Measurements from ENCODE around the gene SLC25A46.

SLC25A46 gene

DNA sequence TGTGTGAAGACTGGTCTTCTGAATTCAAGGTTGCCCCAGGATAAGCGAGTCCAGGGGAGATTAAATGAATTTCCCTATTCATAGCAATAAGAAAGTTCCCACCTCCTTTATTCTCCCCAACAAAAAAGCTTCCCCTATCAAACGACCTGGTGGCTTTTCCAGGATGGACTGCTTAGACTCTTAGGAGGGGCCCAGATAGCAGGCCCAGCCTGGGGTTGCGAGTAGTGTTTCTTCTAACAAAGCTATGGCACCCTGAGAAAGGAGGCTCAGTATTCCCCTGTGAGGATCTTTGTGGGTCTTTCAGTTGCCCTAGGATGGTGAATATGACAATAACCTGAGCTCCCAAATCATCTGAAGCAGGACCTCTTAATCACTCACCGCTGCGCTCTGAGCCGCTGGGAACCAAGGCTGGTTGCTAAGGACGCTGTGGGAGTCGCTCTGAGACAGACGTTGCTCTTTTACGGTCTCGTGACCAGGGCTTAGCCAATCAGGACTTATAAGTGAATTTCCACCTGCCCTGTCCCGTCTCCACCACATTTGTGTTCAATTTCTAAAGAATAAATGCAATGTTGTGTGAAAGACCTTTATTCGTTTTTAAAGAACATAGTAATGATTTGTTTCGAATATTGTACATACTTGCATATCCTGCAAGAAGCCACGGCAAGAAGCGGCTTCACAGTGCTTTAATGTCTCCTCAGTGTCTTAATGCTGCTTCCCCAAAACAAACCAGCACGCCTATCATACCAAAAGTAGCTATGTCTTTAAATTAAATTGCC, 12.4 kb upstream of the SLC25A46 start, which contains the start of gene TMEM232:
Gene TMEM232 (minus strand): TSS at position 423 of the 776 bp plus-strand sequence. CDS start 59,319 bp downstream, outside the sequence.
- TF ChIP-seq TAF1 (IDR thresholded peaks at IDR 0.05; ENCODE audit: borderline replicate concordance, insufficient read depth, low read length) (no peak), SIN3A (IDR thresholded peaks at IDR 0.05; ENCODE audit: borderline replicate concordance, insufficient read depth, low read length) (no peak), POLR2AphosphoS5 (IDR thresholded peaks at IDR 0.05; ENCODE audit: low read depth, low read length) (no peak), FOXP2 (optimal IDR thresholded peaks at IDR 0.05; ENCODE audit: borderline replicate concordance, extremely low read depth, extremely low read length, insufficient read depth) (no peak)
- TF ChIP-seq, protein P1, sequence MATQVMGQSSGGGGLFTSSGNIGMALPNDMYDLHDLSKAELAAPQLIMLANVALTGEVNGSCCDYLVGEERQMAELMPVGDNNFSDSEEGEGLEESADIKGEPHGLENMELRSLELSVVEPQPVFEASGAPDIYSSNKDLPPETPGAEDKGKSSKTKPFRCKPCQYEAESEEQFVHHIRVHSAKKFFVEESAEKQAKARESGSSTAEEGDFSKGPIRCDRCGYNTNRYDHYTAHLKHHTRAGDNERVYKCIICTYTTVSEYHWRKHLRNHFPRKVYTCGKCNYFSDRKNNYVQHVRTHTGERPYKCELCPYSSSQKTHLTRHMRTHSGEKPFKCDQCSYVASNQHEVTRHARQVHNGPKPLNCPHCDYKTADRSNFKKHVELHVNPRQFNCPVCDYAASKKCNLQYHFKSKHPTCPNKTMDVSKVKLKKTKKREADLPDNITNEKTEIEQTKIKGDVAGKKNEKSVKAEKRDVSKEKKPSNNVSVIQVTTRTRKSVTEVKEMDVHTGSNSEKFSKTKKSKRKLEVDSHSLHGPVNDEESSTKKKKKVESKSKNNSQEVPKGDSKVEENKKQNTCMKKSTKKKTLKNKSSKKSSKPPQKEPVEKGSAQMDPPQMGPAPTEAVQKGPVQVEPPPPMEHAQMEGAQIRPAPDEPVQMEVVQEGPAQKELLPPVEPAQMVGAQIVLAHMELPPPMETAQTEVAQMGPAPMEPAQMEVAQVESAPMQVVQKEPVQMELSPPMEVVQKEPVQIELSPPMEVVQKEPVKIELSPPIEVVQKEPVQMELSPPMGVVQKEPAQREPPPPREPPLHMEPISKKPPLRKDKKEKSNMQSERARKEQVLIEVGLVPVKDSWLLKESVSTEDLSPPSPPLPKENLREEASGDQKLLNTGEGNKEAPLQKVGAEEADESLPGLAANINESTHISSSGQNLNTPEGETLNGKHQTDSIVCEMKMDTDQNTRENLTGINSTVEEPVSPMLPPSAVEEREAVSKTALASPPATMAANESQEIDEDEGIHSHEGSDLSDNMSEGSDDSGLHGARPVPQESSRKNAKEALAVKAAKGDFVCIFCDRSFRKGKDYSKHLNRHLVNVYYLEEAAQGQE (IDR thresholded peaks at IDR 0.05; ENCODE audit: insufficient read depth in 1 of 2, low read depth in 2 of 2, low read length in 2 of 2) = no peak

GRCh38 chr5:110727025-110727314, 11.8 kb upstream of the SLC25A46 start:
- TF ChIP-seq FOXP2 (optimal IDR thresholded peaks at IDR 0.05; ENCODE audit: borderline replicate concordance, extremely low read depth, extremely low read length, insufficient read depth) = no peak
- TF ChIP-seq TAF1 (IDR thresholded peaks at IDR 0.05; ENCODE audit: borderline replicate concordance, insufficient read depth, low read length) = no peak
- TF ChIP-seq SIN3A (IDR thresholded peaks at IDR 0.05; ENCODE audit: borderline replicate concordance, insufficient read depth, low read length) = no peak
- TF ChIP-seq POLR2AphosphoS5 (IDR thresholded peaks at IDR 0.05; ENCODE audit: low read depth, low read length) = no peak
- TF ChIP-seq, protein P1 (IDR thresholded peaks at IDR 0.05; ENCODE audit: insufficient read depth in 1 of 2, low read depth in 2 of 2, low read length in 2 of 2) = no peak

DNA sequence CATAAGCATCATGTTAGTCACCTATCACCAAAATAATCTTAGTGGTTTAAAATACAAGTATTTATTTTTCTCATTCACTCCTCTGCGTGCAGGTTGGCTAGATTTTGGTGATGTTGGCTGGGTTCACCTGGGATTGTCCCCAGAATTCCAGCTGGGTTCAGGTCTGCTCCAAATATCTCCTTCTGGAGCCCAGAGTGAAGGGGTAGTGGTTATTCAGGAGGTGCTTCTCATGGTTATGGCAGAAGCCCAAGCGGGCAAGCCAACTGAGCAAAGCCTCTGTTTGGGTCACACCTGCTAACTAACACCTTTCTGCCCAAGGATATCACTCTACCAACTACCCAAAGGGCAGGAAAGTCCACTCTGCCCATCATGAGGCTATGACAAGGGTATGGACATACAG, 4.7 kb upstream of the SLC25A46 start:
- TF ChIP-seq TAF1 (IDR thresholded peaks at IDR 0.05; ENCODE audit: borderline replicate concordance, insufficient read depth, low read length) (no peak), POLR2AphosphoS5 (IDR thresholded peaks at IDR 0.05; ENCODE audit: low read depth, low read length) (no peak)

DNA sequence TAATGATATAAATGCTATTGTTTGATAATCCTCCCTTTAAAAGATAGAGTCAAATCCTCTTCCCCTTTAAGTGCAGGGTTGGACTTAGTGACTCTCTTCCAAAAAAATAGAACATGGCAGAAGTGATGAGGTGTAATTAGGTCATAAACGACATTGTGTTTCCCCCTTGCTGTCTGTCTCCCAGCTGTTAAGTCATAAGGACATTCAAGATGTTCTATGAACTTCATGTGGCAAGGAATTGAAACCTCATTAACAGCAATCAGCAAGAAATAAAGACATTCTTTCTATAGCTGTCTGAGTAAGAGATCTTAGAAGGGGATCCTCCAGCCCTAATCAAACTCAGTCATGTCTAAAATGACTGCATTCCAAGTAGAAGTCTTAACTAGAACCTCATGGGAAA, 3.3 kb upstream of the SLC25A46 start:
- TF ChIP-seq POLR2AphosphoS5 (IDR thresholded peaks at IDR 0.05; ENCODE audit: low read depth, low read length) (no peak), SIN3A (IDR thresholded peaks at IDR 0.05; ENCODE audit: borderline replicate concordance, insufficient read depth, low read length) (no peak), FOXP2 (optimal IDR thresholded peaks at IDR 0.05; ENCODE audit: borderline replicate concordance, extremely low read depth, extremely low read length, insufficient read depth) (no peak), TAF1 (IDR thresholded peaks at IDR 0.05; ENCODE audit: borderline replicate concordance, insufficient read depth, low read length) (no peak)
- TF ChIP-seq, protein P1 (IDR thresholded peaks at IDR 0.05; ENCODE audit: insufficient read depth in 1 of 2, low read depth in 2 of 2, low read length in 2 of 2) = no peak

DNA sequence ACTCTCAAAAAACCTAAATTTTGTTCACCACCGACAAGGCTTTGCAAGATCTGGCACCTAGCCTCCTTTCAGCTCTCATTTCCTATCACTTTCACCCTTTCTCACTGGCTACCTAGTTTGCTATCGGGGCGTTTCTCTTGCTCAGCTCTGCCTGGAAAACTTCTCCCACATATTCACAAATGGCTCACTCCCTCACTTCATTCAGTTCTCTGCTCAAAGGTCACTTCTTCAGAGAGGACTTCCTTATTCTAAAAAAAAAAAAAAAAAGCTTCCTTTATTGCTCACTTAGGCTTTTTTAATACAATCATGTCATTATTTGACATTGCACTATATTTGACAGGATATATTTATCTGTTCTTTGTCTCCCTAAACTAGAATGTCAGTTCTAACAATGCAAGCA, 2.1 kb upstream of the SLC25A46 start:
- no peak for TF ChIP-seq FOXP2 (optimal IDR thresholded peaks at IDR 0.05; ENCODE audit: borderline replicate concordance, extremely low read depth, extremely low read length, insufficient read depth)
- TF ChIP-seq, protein P1 (IDR thresholded peaks at IDR 0.05; ENCODE audit: insufficient read depth in 1 of 2, low read depth in 2 of 2, low read length in 2 of 2) = no peak
- TF ChIP-seq POLR2AphosphoS5 (IDR thresholded peaks at IDR 0.05; ENCODE audit: low read depth, low read length) = no peak
- TF ChIP-seq TAF1 (IDR thresholded peaks at IDR 0.05; ENCODE audit: borderline replicate concordance, insufficient read depth, low read length) = no peak
- TF ChIP-seq SIN3A (IDR thresholded peaks at IDR 0.05; ENCODE audit: borderline replicate concordance, insufficient read depth, low read length) = no peak

Data from PFSK-1 (cell line).